ENCODE results near the gene RNF166.

RNF166 gene

GRCh38 chr16:88705801-88706228 lies 393 bp downstream of the RNF166 start:
- no peak for DNase-seq

GRCh38 chr16:88705076-88705684 lies 1.0 kb downstream of the RNF166 start:
- no peak for DNase-seq

- peak; percentile 53 for DNase-seq
These were observed 2.5 kb downstream of the RNF166 start for GRCh38 chr16:88703486-88704309.

GRCh38 chr16:88702371-88703210 lies 3.6 kb downstream of the RNF166 start:
- DNase-seq, result no peak

GRCh38 chr16:88701581-88702370 lies 4.4 kb downstream of the RNF166 start:
- DNase-seq, result no peak

GRCh38 chr16:88700636-88701482 lies 5.3 kb downstream of the RNF166 start:
- DNase-seq, result peak; percentile 85

- DNase-seq, result no peak
These were observed 5.9 kb downstream of the RNF166 start for GRCh38 chr16:88700322-88700635.

GRCh38 chr16:88699180-88699579 lies 7.0 kb downstream of the RNF166 start:
- no peak for DNase-seq

GRCh38 chr16:88698646-88699045 lies 7.6 kb downstream of the RNF166 start:
- no peak for DNase-seq

- no peak for DNase-seq
These were observed 8.2 kb downstream of the RNF166 start for GRCh38 chr16:88697831-88698615.

GRCh38 chr16:88697116-88697830 lies 8.9 kb downstream of the RNF166 start:
- no peak for DNase-seq

GRCh38 chr16:88696441-88696840 lies 9.8 kb downstream of the RNF166 start:
- no peak for DNase-seq

GRCh38 chr16:88695753-88696152 lies 10.5 kb downstream of the RNF166 start:
- DNase-seq, result no peak

GRCh38 chr16:88695218-88695617 lies 11.0 kb downstream of the RNF166 start:
- no peak for DNase-seq

- no peak for DNase-seq
These were observed 11.8 kb downstream of the RNF166 start for GRCh38 chr16:88694221-88695087.

- DNase-seq, result no peak
These were observed 12.6 kb downstream of the RNF166 start for GRCh38 chr16:88693420-88694177.

GRCh38 chr16:88692861-88693260 lies 13.3 kb downstream of the RNF166 start:
- DNase-seq, result no peak

GRCh38 chr16:88691924-88692560 lies 14.2 kb downstream of the RNF166 start:
- DNase-seq, result no peak
